Measurements from ENCODE around the gene NUP42.

GRCh38 chr7:23165316-23165715 is 16.5 kb upstream of the NUP42 start:
- TF ChIP-seq EZH2phosphoT487 (IDR thresholded peaks at IDR 0.05; ENCODE audit: low read length) = no peak
- no peak for TF ChIP-seq CTCF (IDR thresholded peaks at IDR 0.05; ENCODE audit: low read length)
- no peak for TF ChIP-seq EZH2 (optimal IDR thresholded peaks at IDR 0.05; ENCODE audit: low read depth, low read length)

All from MM.1S (cell line).